ENCODE results near the gene PCMT1.
"Not testable (repeated sequence)": the region's sequence is repeated elsewhere in the genome, so short reads cannot be mapped to it uniquely, and the experiment has no call there.

Gene PCMT1

GRCh38 chr6:149728499-149729234 is 20.9 kb upstream of the PCMT1 start:
- no peak for TF ChIP-seq CTCF (IDR thresholded peaks at IDR 0.05; ENCODE audit: low read length, missing control alignments)
- no peak overlapping the region for H3K4me3 ChIP-seq (replicated peaks; ENCODE audit: low read depth, low read length)
- no peak for DNase-seq (ENCODE audit: low read depth)

GRCh38 chr6:149729824-149730223 is 19.7 kb upstream of the PCMT1 start:
- DNase-seq (ENCODE audit: low read depth), result no peak
- no peak overlapping the region for H3K4me3 ChIP-seq (replicated peaks; ENCODE audit: low read depth, low read length)
- TF ChIP-seq CTCF (IDR thresholded peaks at IDR 0.05; ENCODE audit: low read length, missing control alignments), result no peak

- no peak for TF ChIP-seq CTCF (IDR thresholded peaks at IDR 0.05; ENCODE audit: low read length, missing control alignments)
- no peak overlapping the region for H3K4me3 ChIP-seq (replicated peaks; ENCODE audit: low read depth, low read length)
- no peak for DNase-seq (ENCODE audit: low read depth)
Observed at GRCh38 chr6:149733089-149733720, 16.3 kb upstream of the PCMT1 start.

GRCh38 chr6:149734915-149735314 is 14.6 kb upstream of the PCMT1 start:
- no peak for DNase-seq (ENCODE audit: low read depth)
- no peak overlapping the region for H3K4me3 ChIP-seq (replicated peaks; ENCODE audit: low read depth, low read length)
- no peak for TF ChIP-seq CTCF (IDR thresholded peaks at IDR 0.05; ENCODE audit: low read length, missing control alignments)

GRCh38 chr6:149745252-149745651 is 4.3 kb upstream of the PCMT1 start:
- H3K4me3 ChIP-seq (replicated peaks; ENCODE audit: low read depth, low read length), result peak overlapping the region; percentile 98
- not testable (repeated sequence) for DNase-seq (ENCODE audit: low read depth)

GRCh38 chr6:149746147-149746946 is 3.2 kb upstream of the PCMT1 start, which contains the start of gene NUP43:
Gene NUP43, minus strand, starts transcription at chr6:149746529. Its CDS starts 34 bp downstream, at chr6:149746495.
- peak; percentile 45 for TF ChIP-seq CTCF (IDR thresholded peaks at IDR 0.05; ENCODE audit: low read length, missing control alignments)
- DNase-seq (ENCODE audit: low read depth), result peak; percentile 98
- peak within 1 kb of the TSS; percentile 98 for H3K4me3 ChIP-seq (replicated peaks; ENCODE audit: low read depth, low read length)

- not testable (repeated sequence) for DNase-seq (ENCODE audit: low read depth)
- peak overlapping the region; percentile 97 for H3K4me3 ChIP-seq (replicated peaks; ENCODE audit: low read depth, low read length)
Observed at GRCh38 chr6:149749082-149749593, 403 bp upstream of the PCMT1 start.
